Measurements from ENCODE around the gene ZFP36.

The ZFP36 gene

GRCh38 chr19:39398297-39398864 lies 8.3 kb upstream of the ZFP36 start:
- TF ChIP-seq RAD21 (IDR thresholded peaks at IDR 0.05; ENCODE audit: low read depth) (no peak), TCF12 (IDR thresholded peaks at IDR 0.05; ENCODE audit: low read depth) (no peak), CREB1 (IDR thresholded peaks at IDR 0.05; ENCODE audit: low read depth) (no peak), MAX (IDR thresholded peaks at IDR 0.05) (no peak), CEBPB (IDR thresholded peaks at IDR 0.05) (no peak), FOXM1 (IDR thresholded peaks at IDR 0.05; ENCODE audit: borderline replicate concordance, low read depth) (no peak), TAF1 (IDR thresholded peaks at IDR 0.05; ENCODE audit: low read depth) (no peak), EP300 (IDR thresholded peaks at IDR 0.05; ENCODE audit: borderline replicate concordance) (no peak), USF1 (IDR thresholded peaks at IDR 0.05) (no peak), EGR1 (IDR thresholded peaks at IDR 0.05) (no peak), TEAD4 (IDR thresholded peaks at IDR 0.05) (no peak), YY1 (IDR thresholded peaks at IDR 0.05; ENCODE audit: low read depth) (no peak), NFIC (IDR thresholded peaks at IDR 0.05) (no peak), ZBTB7A (IDR thresholded peaks at IDR 0.05; ENCODE audit: low read depth) (no peak), REST (IDR thresholded peaks at IDR 0.05; ENCODE audit: low read depth) (no peak)

- TF ChIP-seq MAX (IDR thresholded peaks at IDR 0.05) = no peak
Measured at GRCh38 chr19:39399668-39400050, 7.0 kb upstream of the ZFP36 start.

- TF ChIP-seq MAX (IDR thresholded peaks at IDR 0.05) (no peak), CREB1 (IDR thresholded peaks at IDR 0.05; ENCODE audit: low read depth) (no peak), YY1 (IDR thresholded peaks at IDR 0.05; ENCODE audit: low read depth) (no peak), USF1 (IDR thresholded peaks at IDR 0.05) (no peak), TCF12 (IDR thresholded peaks at IDR 0.05; ENCODE audit: low read depth) (no peak), REST (IDR thresholded peaks at IDR 0.05; ENCODE audit: low read depth) (no peak), EP300 (IDR thresholded peaks at IDR 0.05; ENCODE audit: borderline replicate concordance) (no peak), CEBPB (IDR thresholded peaks at IDR 0.05) (no peak), EGR1 (IDR thresholded peaks at IDR 0.05) (no peak), RAD21 (IDR thresholded peaks at IDR 0.05; ENCODE audit: low read depth) (no peak), TAF1 (IDR thresholded peaks at IDR 0.05; ENCODE audit: low read depth) (no peak), ZBTB7A (IDR thresholded peaks at IDR 0.05; ENCODE audit: low read depth) (no peak), FOXM1 (IDR thresholded peaks at IDR 0.05; ENCODE audit: borderline replicate concordance, low read depth) (no peak), TEAD4 (IDR thresholded peaks at IDR 0.05) (no peak), NFIC (IDR thresholded peaks at IDR 0.05) (no peak)
Measured at GRCh38 chr19:39400061-39400460, 6.6 kb upstream of the ZFP36 start.

GRCh38 chr19:39401070-39401548 lies 5.5 kb upstream of the ZFP36 start:
- no peak for TF ChIP-seq USF1 (IDR thresholded peaks at IDR 0.05)
- TF ChIP-seq TAF1 (IDR thresholded peaks at IDR 0.05; ENCODE audit: low read depth) = no peak
- no peak for TF ChIP-seq EGR1 (IDR thresholded peaks at IDR 0.05)

- TF ChIP-seq CEBPB (IDR thresholded peaks at IDR 0.05) (no peak), REST (IDR thresholded peaks at IDR 0.05; ENCODE audit: low read depth) (no peak), TEAD4 (IDR thresholded peaks at IDR 0.05) (no peak), USF1 (IDR thresholded peaks at IDR 0.05) (no peak), TAF1 (IDR thresholded peaks at IDR 0.05; ENCODE audit: low read depth) (no peak), CREB1 (IDR thresholded peaks at IDR 0.05; ENCODE audit: low read depth) (no peak), NFIC (IDR thresholded peaks at IDR 0.05) (no peak), TCF12 (IDR thresholded peaks at IDR 0.05; ENCODE audit: low read depth) (no peak), RAD21 (IDR thresholded peaks at IDR 0.05; ENCODE audit: low read depth) (no peak), EP300 (IDR thresholded peaks at IDR 0.05; ENCODE audit: borderline replicate concordance) (no peak), ZBTB7A (IDR thresholded peaks at IDR 0.05; ENCODE audit: low read depth) (no peak), EGR1 (IDR thresholded peaks at IDR 0.05) (no peak), FOXM1 (IDR thresholded peaks at IDR 0.05; ENCODE audit: borderline replicate concordance, low read depth) (no peak), YY1 (IDR thresholded peaks at IDR 0.05; ENCODE audit: low read depth) (no peak), MAX (IDR thresholded peaks at IDR 0.05) (no peak)
Measured at GRCh38 chr19:39401549-39402345, 4.9 kb upstream of the ZFP36 start.

Data from Ishikawa (cell line).